Measurements from ENCODE around the gene CYB5R4. TPM values are rescaled to one million over a fixed set of nuclear protein-coding genes. Genes with fewer than 3 reads are reported as not detected.
A peak's percentile ranks its signal among the peaks of the same experiment; 100 is the strongest.

Gene CYB5R4
- total and polyA plus RNA-seq, 12 donors: 1.2 to 20.0 (median 15.5) TPM

- H3K4me3 ChIP-seq: no peak overlapping the region
- WGBS, 2 donors: 72 to 73% methylated on average over 4 of the region's 4 CpGs
- ATAC-seq (no peak), DNase-seq (no peak)
- H3K27me3 ChIP-seq: no peaks in the 10 kb centered on the region
- peaks cover 0 to 5% (median 0%) of the 10 kb centered on the region in 9 donors for H3K4me1 ChIP-seq
- H3K27ac ChIP-seq: no peak overlapping the region
- peaks cover 0 to 2% (median 0%) of the 10 kb centered on the region in 9 donors for H3K36me3 ChIP-seq
- H3K9me3 ChIP-seq: no peaks in the 10 kb centered on the region
- TF ChIP-seq CTCF (IDR thresholded peaks at IDR 0.05): no peak
- intact Hi-C loops (cut with DNase I): no loop called here
Measured at GRCh38 chr6:83878902-83879644, 19.6 kb downstream of the CYB5R4 start.

- Histone ChIP-seq H3K9me3 (no peaks in the 10 kb centered on the region), H3K27ac (no peak overlapping the region), H3K4me3 (no peak overlapping the region), H3K36me3 (peaks cover 0 to 2% (median 0%) of the 10 kb centered on the region in 9 donors), H3K27me3 (no peaks in the 10 kb centered on the region), H3K4me1 (peaks cover 0 to 5% (median 0%) of the 10 kb centered on the region in 9 donors)
- TF ChIP-seq CTCF (IDR thresholded peaks at IDR 0.05): no peak
- intact Hi-C loops (cut with DNase I): loop anchor here in 2 of 10 donors (5.0 to 10.0 kb wide), 2 partner anchors 348 to 1445 kb away; partner anchors contain the start of gene CEP162 (in 1 of the 2)
- DNase-seq (no peak), ATAC-seq (no peak)
- 87 to 93% methylated on average over 4 of the region's 4 CpGs for WGBS, 2 donors
Measured at GRCh38 chr6:83879746-83880145, 20.3 kb downstream of the CYB5R4 start.

GRCh38 chr6:83883240-83883639 is 23.8 kb downstream of the CYB5R4 start:
- WGBS, 2 donors: 32 to 42% methylated on average over 2 of the region's 2 CpGs
- no peak for TF ChIP-seq CTCF (IDR thresholded peaks at IDR 0.05)
- Histone ChIP-seq H3K27ac (no peak overlapping the region), H3K36me3 (no peaks in the 10 kb centered on the region), H3K4me1 (peaks cover 0 to 5% (median 0%) of the 10 kb centered on the region in 9 donors), H3K4me3 (no peak overlapping the region), H3K27me3 (no peaks in the 10 kb centered on the region), H3K9me3 (no peaks in the 10 kb centered on the region)
- DNase-seq: no peak
- ATAC-seq: no peak
- intact Hi-C loops (cut with DNase I): loop anchor here in 4 of 10 donors (1.0 to 10.0 kb wide), 4 partner anchors 336 to 1442 kb away; partner anchors contain the start of gene CEP162 (in 1 of the 4)

GRCh38 chr6:83884523-83884922 is 25.0 kb downstream of the CYB5R4 start:
- DNase-seq (no peak), ATAC-seq (peak in 3 of 8 donors; percentile 12 to 42 (median 39))
- H3K27me3 ChIP-seq: no peaks in the 10 kb centered on the region
- peaks cover 0 to 5% (median 0%) of the 10 kb centered on the region in 9 donors for H3K4me1 ChIP-seq
- peak; percentile 27 to 82 (median 71) for TF ChIP-seq CTCF (IDR thresholded peaks at IDR 0.05)
- H3K27ac ChIP-seq: no peak overlapping the region
- no peaks in the 10 kb centered on the region for H3K36me3 ChIP-seq
- WGBS, 2 donors: 12 to 13% methylated on average over 4 of the region's 4 CpGs
- intact Hi-C loops (cut with DNase I): loop anchor here in 5 of 10 donors (2.0 to 10.0 kb wide), 5 partner anchors 336 to 1440 kb away; partner anchors contain the start of gene CEP162 (in 2 of the 5)
- H3K4me3 ChIP-seq: no peak overlapping the region
- H3K9me3 ChIP-seq: peaks cover 0 to 7% (median 0%) of the 10 kb centered on the region in 11 donors

Measured in heart right ventricle (tissue), 16 donors.